HepG2 (cell line): Measurements from ENCODE around the gene LMF2. TPM values are rescaled to one million over a fixed set of nuclear protein-coding genes. Genes with fewer than 3 reads are reported as not detected.

Experiments used
- GABPA ChIP-seq, 2 experiments: IDR thresholded peaks; 2 replicates each; pipeline ENCODE4 v1.6.1; 2011 to 2016; ENCODE audit warnings: low read depth in 2 of 2, low read length in 1 of 2, missing biosample characterization in 1 of 2, missing genetic modification characterization in 1 of 2
- KDM5B ChIP-seq: sonication (generic); formaldehyde crosslinking; IDR thresholded peaks from 2 replicates; pipeline ENCODE4 v1.4.0; 2020; ENCODE audit warnings: missing genetic modification reagents, mild to moderate bottlenecking, borderline replicate concordance
- MTF2 ChIP-seq: sonication (generic); formaldehyde crosslinking; IDR thresholded peaks from 2 replicates; pipeline ENCODE4 v1.5.0; 2020; ENCODE audit warnings: missing genetic modification reagents, borderline replicate concordance
- NONO ChIP-seq, 2 experiments: fragments of 450-650 bp in 1 of 2; sonication (generic) in 1 of 2; formaldehyde crosslinking in 1 of 2; IDR thresholded peaks in 1 of 2; conservative IDR thresholded peaks in 1 of 2; 2 replicates each; pipeline versions ENCODE4 v1.6.1 to v1.8.0; 2017 to 2022; ENCODE audit warnings: mild to moderate bottlenecking in 1 of 2, missing genetic modification reagents in 1 of 2, moderate library complexity in 1 of 2
- POGZ ChIP-seq: sonication (generic); formaldehyde crosslinking; IDR thresholded peaks from 2 replicates; pipeline ENCODE4 v1.4.0; 2020; ENCODE audit warnings: mild to moderate bottlenecking, missing genetic modification reagents
- PRPF4 ChIP-seq: fragments of 200-400 bp; formaldehyde crosslinking; IDR thresholded peaks from 2 replicates; pipeline ENCODE4 v1.6.1; 2016; ENCODE audit warnings: low read length, low read depth; ENCODE audit not compliant: poor library complexity, severe bottlenecking
- TARDBP ChIP-seq: sonication (generic); formaldehyde crosslinking; IDR thresholded peaks from 2 replicates; pipeline ENCODE4 v1.8.0; 2022; ENCODE audit warnings: mild to moderate bottlenecking, missing genetic modification reagents
- TBX2 ChIP-seq: sonication (generic); formaldehyde crosslinking; IDR thresholded peaks from 2 replicates; pipeline ENCODE4 v1.5.0; 2020; ENCODE audit warnings: missing genetic modification reagents, mild to moderate bottlenecking, borderline replicate concordance
- ZNF451 ChIP-seq: sonication (generic); formaldehyde crosslinking; IDR thresholded peaks from 2 replicates; pipeline ENCODE4 v1.5.0; 2020; ENCODE audit warnings: mild to moderate bottlenecking, missing genetic modification reagents
- ZNF556 ChIP-seq: sonication (generic); formaldehyde crosslinking; IDR thresholded peaks from 2 replicates; pipeline ENCODE4 v1.4.0; 2020; ENCODE audit warnings: mild to moderate bottlenecking, missing genetic modification reagents, borderline replicate concordance
- ZNF761 ChIP-seq: sonication (generic); formaldehyde crosslinking; conservative IDR thresholded peaks from 2 replicates; pipeline ENCODE4 v1.4.0; 2020; ENCODE audit warnings: mild to moderate bottlenecking, missing genetic modification reagents
- ZNF772 ChIP-seq: sonication (generic); formaldehyde crosslinking; IDR thresholded peaks from 2 replicates; pipeline ENCODE4 v1.5.0; 2020; ENCODE audit warnings: mild to moderate bottlenecking, missing genetic modification reagents
- ZNF792 ChIP-seq: IDR thresholded peaks from 2 replicates; pipeline ENCODE4 v1.6.1; 2016
- polyA plus RNA-seq, 8 experiments: library from polyadenylated mRNA; depleted of rRNA in 3 of 8; stranded (reverse) in 7 of 8; unstranded in 1 of 8; fragments of >200 nt; fragmentation: Illumina TruSeq in 4 of 8; extraction: Trizol in 4 of 8; gene quantifications; 2 replicates each; pipeline versions ENCODE4 v1.2.1 to v1.2.3, GENCODE V29; 2011 to 2016; ENCODE audit warnings: low read depth in 4 of 8, missing spikeins in 1 of 8, mixed read lengths in 1 of 8; ENCODE audit not compliant: insufficient read depth in 1 of 8
- total RNA-seq, 5 experiments: library from RNA; depleted of rRNA; stranded (reverse); fragments of >200 nt; fragmentation: Illumina TruSeq; extraction: Trizol; gene quantifications; 2 replicates each; pipeline ENCODE4 v1.2.3, GENCODE V29; 2016; ENCODE audit warnings: low read depth in 1 of 5
- TF ChIP-seq, protein P1 (sequence below): sonication (generic); formaldehyde crosslinking; IDR thresholded peaks from 2 replicates; pipeline ENCODE4 v1.4.0; 2020; ENCODE audit warnings: missing genetic modification reagents
- TF ChIP-seq, protein P2 (sequence below): sonication (generic); formaldehyde crosslinking; IDR thresholded peaks from 2 replicates; pipeline ENCODE4 v1.5.1; 2020; ENCODE audit warnings: mild to moderate bottlenecking, moderate library complexity, missing genetic modification reagents
- TF ChIP-seq, protein P3 (sequence below): IDR thresholded peaks from 2 replicates; pipeline ENCODE4 v1.6.1; 2016; ENCODE audit warnings: missing biosample characterization, missing genetic modification reagents, low read depth
- TF ChIP-seq, protein P4 (sequence below): sonication (generic); formaldehyde crosslinking; conservative IDR thresholded peaks from 2 replicates; pipeline ENCODE4 v1.8.0; 2022; ENCODE audit warnings: mild to moderate bottlenecking, moderate library complexity, missing genetic modification reagents

Gene LMF2
- total and polyA plus RNA-seq, 2 of the 13 experiments (the other 11 are each of a cell fraction or from before 2014, with no cell fraction given), result 23.3 to 30.6 TPM

DNA sequence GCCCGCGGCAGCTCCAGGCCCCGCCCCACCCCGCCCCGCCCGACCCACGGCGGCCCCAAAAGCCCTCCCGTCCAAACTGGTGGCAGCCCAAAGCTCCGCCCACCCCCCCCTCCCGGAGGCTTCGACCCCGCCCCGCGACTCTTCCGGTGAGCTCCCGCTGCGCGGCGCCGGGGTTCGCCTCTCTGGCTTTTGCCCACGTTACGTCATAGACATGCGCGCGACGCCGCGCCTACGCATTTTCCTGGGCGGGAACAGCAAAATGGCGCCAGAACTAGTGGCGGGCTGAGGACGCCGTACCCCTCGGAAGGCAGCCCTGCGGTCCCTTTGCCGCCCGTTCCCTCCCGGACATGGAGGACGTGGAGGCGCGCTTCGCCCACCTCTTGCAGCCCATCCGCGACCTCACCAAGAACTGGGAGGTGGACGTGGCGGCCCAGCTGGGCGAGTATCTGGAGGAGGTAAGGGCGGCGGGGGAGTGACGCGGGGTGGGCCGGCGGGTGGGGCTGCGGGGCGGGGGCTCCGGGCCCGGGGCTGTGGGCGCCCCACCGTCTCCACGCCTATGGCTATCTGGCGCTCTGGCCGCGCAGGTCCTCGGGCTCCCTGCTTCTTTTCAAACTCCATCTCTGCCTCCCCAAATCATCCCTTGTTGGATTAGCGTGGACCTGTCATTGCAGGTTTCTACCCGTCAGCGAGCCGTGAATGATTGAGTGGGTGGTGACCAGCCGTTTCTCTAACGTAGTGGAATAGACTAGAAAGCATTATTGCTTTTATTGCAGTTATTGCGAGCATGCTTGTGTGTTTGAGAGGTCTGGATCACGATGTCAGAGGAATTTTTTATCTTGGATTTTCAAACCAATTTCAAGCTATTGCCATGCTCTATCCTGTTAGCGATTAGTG lies 736 bp upstream of the LMF2 start, which contains the start of gene NCAPH2 (continued):
- TF ChIP-seq, protein P1, sequence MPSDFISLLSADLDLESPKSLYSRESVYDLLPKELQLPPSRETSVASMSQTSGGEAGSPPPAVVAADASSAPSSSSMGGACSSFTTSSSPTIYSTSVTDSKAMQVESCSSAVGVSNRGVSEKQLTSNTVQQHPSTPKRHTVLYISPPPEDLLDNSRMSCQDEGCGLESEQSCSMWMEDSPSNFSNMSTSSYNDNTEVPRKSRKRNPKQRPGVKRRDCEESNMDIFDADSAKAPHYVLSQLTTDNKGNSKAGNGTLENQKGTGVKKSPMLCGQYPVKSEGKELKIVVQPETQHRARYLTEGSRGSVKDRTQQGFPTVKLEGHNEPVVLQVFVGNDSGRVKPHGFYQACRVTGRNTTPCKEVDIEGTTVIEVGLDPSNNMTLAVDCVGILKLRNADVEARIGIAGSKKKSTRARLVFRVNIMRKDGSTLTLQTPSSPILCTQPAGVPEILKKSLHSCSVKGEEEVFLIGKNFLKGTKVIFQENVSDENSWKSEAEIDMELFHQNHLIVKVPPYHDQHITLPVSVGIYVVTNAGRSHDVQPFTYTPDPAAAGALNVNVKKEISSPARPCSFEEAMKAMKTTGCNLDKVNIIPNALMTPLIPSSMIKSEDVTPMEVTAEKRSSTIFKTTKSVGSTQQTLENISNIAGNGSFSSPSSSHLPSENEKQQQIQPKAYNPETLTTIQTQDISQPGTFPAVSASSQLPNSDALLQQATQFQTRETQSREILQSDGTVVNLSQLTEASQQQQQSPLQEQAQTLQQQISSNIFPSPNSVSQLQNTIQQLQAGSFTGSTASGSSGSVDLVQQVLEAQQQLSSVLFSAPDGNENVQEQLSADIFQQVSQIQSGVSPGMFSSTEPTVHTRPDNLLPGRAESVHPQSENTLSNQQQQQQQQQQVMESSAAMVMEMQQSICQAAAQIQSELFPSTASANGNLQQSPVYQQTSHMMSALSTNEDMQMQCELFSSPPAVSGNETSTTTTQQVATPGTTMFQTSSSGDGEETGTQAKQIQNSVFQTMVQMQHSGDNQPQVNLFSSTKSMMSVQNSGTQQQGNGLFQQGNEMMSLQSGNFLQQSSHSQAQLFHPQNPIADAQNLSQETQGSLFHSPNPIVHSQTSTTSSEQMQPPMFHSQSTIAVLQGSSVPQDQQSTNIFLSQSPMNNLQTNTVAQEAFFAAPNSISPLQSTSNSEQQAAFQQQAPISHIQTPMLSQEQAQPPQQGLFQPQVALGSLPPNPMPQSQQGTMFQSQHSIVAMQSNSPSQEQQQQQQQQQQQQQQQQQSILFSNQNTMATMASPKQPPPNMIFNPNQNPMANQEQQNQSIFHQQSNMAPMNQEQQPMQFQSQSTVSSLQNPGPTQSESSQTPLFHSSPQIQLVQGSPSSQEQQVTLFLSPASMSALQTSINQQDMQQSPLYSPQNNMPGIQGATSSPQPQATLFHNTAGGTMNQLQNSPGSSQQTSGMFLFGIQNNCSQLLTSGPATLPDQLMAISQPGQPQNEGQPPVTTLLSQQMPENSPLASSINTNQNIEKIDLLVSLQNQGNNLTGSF (CRISPR knock-in tag), result no peak
- TF ChIP-seq NONO (IDR thresholded peaks at IDR 0.05), result no peak
- peak; percentile 78 for TF ChIP-seq NONO (CRISPR knock-in tag; conservative IDR thresholded peaks at IDR 0.05)
- TF ChIP-seq KDM5B, result peak; percentile 38; the same call in 1 of the 2 replicates
- TF ChIP-seq ZNF772 (CRISPR knock-in tag), result no peak; the same call in 1 of the 2 replicates
- TF ChIP-seq GABPA (IDR thresholded peaks at IDR 0.05; ENCODE audit: low read depth, low read length), result peak; percentile 73
- peak; percentile 93 for TF ChIP-seq GABPA (CRISPR knock-in tag; IDR thresholded peaks at IDR 0.05; ENCODE audit: low read depth)
- TF ChIP-seq ZNF451 (CRISPR knock-in tag), result 0 out of 2 replicates have a peak, but pooled peaks have one; percentile 33
- no peak; the same call in 1 of the 2 replicates for TF ChIP-seq ZNF556 (CRISPR knock-in tag)
- TF ChIP-seq ZNF792, result 0 out of 2 replicates have a peak, but pooled peaks have one; percentile 32
- TF ChIP-seq, protein P2, sequence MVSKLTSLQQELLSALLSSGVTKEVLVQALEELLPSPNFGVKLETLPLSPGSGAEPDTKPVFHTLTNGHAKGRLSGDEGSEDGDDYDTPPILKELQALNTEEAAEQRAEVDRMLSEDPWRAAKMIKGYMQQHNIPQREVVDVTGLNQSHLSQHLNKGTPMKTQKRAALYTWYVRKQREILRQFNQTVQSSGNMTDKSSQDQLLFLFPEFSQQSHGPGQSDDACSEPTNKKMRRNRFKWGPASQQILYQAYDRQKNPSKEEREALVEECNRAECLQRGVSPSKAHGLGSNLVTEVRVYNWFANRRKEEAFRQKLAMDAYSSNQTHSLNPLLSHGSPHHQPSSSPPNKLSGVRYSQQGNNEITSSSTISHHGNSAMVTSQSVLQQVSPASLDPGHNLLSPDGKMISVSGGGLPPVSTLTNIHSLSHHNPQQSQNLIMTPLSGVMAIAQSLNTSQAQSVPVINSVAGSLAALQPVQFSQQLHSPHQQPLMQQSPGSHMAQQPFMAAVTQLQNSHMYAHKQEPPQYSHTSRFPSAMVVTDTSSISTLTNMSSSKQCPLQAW (CRISPR knock-in tag), result peak; percentile 53; the same call in 1 of the 2 replicates
- TF ChIP-seq, protein P3, sequence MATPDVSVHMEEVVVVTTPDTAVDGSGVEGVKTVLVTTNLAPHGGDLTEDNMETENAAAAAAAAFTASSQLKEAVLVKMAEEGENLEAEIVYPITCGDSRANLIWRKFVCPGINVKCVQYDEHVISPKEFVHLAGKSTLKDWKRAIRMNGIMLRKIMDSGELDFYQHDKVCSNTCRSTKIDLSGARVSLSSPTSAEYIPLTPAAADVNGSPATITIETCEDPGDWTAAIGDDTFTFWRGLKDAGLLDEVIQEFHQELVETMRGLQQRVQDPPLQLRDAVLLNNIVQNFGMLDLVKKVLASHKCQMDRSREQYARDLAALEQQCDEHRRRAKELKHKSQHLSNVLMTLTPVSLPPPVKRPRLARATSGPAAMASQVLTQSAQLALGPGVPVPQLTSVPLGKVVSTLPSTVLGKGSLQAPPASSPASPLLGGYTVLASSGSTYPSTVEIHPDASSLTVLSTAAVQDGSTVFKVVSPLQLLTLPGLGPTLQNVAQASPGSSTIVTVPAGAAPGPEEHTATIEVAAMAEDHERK (CRISPR knock-in tag), result peak; percentile 74; the same call in 1 of the 2 replicates
- TF ChIP-seq MTF2 (CRISPR knock-in tag), result no peak
- TF ChIP-seq POGZ, result peak; percentile 73
- no peak for TF ChIP-seq PRPF4
- TF ChIP-seq, protein P4, sequence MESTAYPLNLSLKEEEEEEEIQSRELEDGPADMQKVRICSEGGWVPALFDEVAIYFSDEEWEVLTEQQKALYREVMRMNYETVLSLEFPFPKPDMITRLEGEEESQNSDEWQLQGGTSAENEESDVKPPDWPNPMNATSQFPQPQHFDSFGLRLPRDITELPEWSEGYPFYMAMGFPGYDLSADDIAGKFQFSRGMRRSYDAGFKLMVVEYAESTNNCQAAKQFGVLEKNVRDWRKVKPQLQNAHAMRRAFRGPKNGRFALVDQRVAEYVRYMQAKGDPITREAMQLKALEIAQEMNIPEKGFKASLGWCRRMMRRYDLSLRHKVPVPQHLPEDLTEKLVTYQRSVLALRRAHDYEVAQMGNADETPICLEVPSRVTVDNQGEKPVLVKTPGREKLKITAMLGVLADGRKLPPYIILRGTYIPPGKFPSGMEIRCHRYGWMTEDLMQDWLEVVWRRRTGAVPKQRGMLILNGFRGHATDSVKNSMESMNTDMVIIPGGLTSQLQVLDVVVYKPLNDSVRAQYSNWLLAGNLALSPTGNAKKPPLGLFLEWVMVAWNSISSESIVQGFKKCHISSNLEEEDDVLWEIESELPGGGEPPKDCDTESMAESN (CRISPR knock-in tag), result no peak
- TF ChIP-seq TBX2 (CRISPR knock-in tag), result no peak; the same call in 1 of the 2 replicates
- TF ChIP-seq ZNF761 (CRISPR knock-in tag), result 0 out of 2 replicates have a peak, but pooled peaks have one; percentile 35
- TF ChIP-seq TARDBP (CRISPR knock-in tag), result peak; percentile 71; the same call in 1 of the 2 replicates
